ENCODE results near the gene EZH1.

Gene EZH1

GRCh38 chr17:42754782-42755181 lies 9.9 kb upstream of the EZH1 start:
- Histone ChIP-seq H2AFZ (ENCODE audit: low read depth) (no peak overlapping the region), H3K27ac (no peak overlapping the region), H3K27me3 (ENCODE audit: insufficient read depth, low read depth) (no peaks in the 10 kb centered on the region; the same call in 1 of the 2 replicates), H3K36me3 (ENCODE audit: insufficient read depth) (no peaks in the 10 kb centered on the region), H3K9ac (no peak overlapping the region), H3K4me2 (no peak overlapping the region), H3K4me3 (IDR thresholded peaks at IDR 0.05; ENCODE audit: insufficient read depth, low read depth, low read length) (no peak overlapping the region), H3K79me2 (ENCODE audit: insufficient read depth, low read depth) (no peaks in the 10 kb centered on the region), H3K4me1 (ENCODE audit: low read depth, poor library complexity, severe bottlenecking) (peaks cover 2% of the 10 kb centered on the region), H4K20me1 (ENCODE audit: insufficient read depth) (no peaks in the 10 kb centered on the region)
- TF ChIP-seq CTCF (conservative IDR thresholded peaks at IDR 0.05; ENCODE audit: low read depth, low read length), result no peak

- Histone ChIP-seq H3K4me3 (IDR thresholded peaks at IDR 0.05; ENCODE audit: insufficient read depth, low read depth, low read length) (no peak overlapping the region), H3K4me1 (ENCODE audit: low read depth, poor library complexity, severe bottlenecking) (no peaks in the 10 kb centered on the region)
These were observed 6.8 kb upstream of the EZH1 start for GRCh38 chr17:42751628-42752027.

DNA sequence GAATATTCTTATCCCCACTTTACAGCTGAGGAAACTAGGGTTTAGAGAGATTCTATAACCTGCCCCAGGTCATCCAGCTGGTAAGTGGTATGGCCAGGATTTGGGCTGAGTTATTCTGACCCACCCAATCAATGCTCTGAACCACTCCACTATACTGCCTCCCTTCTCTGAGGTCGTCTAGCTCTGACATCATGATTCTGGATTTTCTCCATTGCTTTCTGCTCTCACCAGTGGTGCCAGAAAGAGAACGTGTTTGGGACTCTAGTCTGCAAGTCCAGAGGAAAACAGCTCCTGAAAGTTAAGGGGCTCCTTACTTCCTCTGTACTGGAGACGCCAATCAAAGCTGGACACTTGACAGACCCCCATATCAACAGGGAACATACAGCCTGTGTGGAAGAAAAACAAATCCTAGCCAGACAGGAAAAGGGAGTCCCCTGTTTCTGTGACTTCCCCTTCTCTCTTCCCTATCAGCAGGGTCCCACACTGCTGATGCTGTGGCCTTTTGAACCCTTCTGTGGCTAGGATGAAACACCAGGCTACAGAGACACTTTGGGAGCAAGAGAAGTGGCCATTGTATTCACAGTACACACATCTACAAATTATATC lies 6.0 kb upstream of the EZH1 start:
- no peak overlapping the region for H3K9ac ChIP-seq
- TF ChIP-seq CTCF (conservative IDR thresholded peaks at IDR 0.05; ENCODE audit: low read depth, low read length), result no peak
- H4K20me1 ChIP-seq (ENCODE audit: insufficient read depth), result no peaks in the 10 kb centered on the region
- H3K79me2 ChIP-seq (ENCODE audit: insufficient read depth, low read depth), result no peaks in the 10 kb centered on the region
- no peak overlapping the region for H2AFZ ChIP-seq (ENCODE audit: low read depth)
- no peak overlapping the region for H3K27ac ChIP-seq
- H3K4me2 ChIP-seq, result no peak overlapping the region
- no peaks in the 10 kb centered on the region for H3K4me1 ChIP-seq (ENCODE audit: low read depth, poor library complexity, severe bottlenecking)
- no peak overlapping the region for H3K4me3 ChIP-seq (IDR thresholded peaks at IDR 0.05; ENCODE audit: insufficient read depth, low read depth, low read length)
- H3K27me3 ChIP-seq (ENCODE audit: insufficient read depth, low read depth), result no peaks in the 10 kb centered on the region; the same call in 1 of the 2 replicates
- H3K36me3 ChIP-seq (ENCODE audit: insufficient read depth), result no peaks in the 10 kb centered on the region

More at GRCh38 chr17:42751628-42752027, 6.8 kb upstream of the EZH1 start:
- no peak for TF ChIP-seq CTCF (conservative IDR thresholded peaks at IDR 0.05; ENCODE audit: low read depth, low read length)
- Histone ChIP-seq H3K4me2 (no peak overlapping the region), H3K27me3 (ENCODE audit: insufficient read depth, low read depth) (no peaks in the 10 kb centered on the region; the same call in 1 of the 2 replicates), H3K27ac (no peak overlapping the region), H2AFZ (ENCODE audit: low read depth) (no peak overlapping the region), H3K9ac (no peak overlapping the region), H4K20me1 (ENCODE audit: insufficient read depth) (no peaks in the 10 kb centered on the region), H3K79me2 (ENCODE audit: insufficient read depth, low read depth) (no peaks in the 10 kb centered on the region), H3K36me3 (ENCODE audit: insufficient read depth) (no peaks in the 10 kb centered on the region)

- H3K9ac ChIP-seq, result no peak overlapping the region
- TF ChIP-seq CTCF (conservative IDR thresholded peaks at IDR 0.05; ENCODE audit: low read depth, low read length), result no peak
These were observed 4.3 kb upstream of the EZH1 start for GRCh38 chr17:42748908-42749798.

More at GRCh38 chr17:42748908-42749798, 4.3 kb upstream of the EZH1 start:
- Histone ChIP-seq H4K20me1 (ENCODE audit: insufficient read depth) (no peaks in the 10 kb centered on the region), H3K79me2 (ENCODE audit: insufficient read depth, low read depth) (peaks cover 1% of the 10 kb centered on the region; the same call in 1 of the 2 replicates), H3K4me2 (no peak overlapping the region), H3K27me3 (ENCODE audit: insufficient read depth, low read depth) (no peaks in the 10 kb centered on the region; the same call in 1 of the 2 replicates), H3K4me1 (ENCODE audit: low read depth, poor library complexity, severe bottlenecking) (peaks cover 6% of the 10 kb centered on the region), H3K27ac (no peak overlapping the region), H2AFZ (ENCODE audit: low read depth) (no peak overlapping the region), H3K4me3 (IDR thresholded peaks at IDR 0.05; ENCODE audit: insufficient read depth, low read depth, low read length) (no peak overlapping the region), H3K36me3 (ENCODE audit: insufficient read depth) (no peaks in the 10 kb centered on the region)
